Measurements from ENCODE around the gene CXCL6.
A peak's percentile ranks its signal among the peaks of the same experiment; 100 is the strongest.

The CXCL6 gene

DNA sequence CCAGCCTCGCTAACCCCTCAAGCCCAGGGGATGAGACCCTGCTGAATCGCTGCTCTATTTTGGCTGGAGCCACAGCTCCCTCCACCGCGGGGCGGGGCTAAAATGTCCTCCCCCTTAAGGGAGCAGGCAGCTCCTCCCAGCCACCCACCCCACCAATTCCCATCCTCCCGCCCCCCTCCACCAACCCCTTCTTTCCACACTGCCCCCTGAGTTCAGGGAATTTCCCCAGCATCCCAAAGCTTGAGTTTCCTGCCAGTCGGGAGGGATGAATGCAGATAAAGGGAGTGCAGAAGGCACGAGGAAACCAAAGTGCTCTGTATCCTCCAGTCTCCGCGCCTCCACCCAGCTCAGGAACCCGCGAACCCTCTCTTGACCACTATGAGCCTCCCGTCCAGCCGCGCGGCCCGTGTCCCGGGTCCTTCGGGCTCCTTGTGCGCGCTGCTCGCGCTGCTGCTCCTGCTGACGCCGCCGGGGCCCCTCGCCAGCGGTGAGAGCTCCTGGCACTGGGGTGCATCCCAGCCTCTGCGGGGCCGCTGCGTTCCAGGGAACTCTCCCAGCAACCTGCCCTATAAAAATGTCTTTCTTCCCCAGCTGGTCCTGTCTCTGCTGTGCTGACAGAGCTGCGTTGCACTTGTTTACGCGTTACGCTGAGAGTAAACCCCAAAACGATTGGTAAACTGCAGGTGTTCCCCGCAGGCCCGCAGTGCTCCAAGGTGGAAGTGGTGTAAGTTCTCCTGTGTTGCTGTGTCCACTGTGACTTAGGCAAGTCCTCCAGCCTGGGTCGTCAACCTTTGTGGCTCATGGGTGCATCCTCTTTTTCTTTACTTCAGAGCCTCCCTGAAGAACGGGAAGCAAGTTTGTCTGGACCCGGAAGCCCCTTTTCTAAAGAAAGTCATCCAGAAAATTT, at the start of gene CXCL6:
CXCL6 (plus strand) TSS at position 306 of the 907 bp plus-strand sequence; CDS start at position 379, 73 bp downstream.
- DNase-seq: peak; percentile 30

DNA sequence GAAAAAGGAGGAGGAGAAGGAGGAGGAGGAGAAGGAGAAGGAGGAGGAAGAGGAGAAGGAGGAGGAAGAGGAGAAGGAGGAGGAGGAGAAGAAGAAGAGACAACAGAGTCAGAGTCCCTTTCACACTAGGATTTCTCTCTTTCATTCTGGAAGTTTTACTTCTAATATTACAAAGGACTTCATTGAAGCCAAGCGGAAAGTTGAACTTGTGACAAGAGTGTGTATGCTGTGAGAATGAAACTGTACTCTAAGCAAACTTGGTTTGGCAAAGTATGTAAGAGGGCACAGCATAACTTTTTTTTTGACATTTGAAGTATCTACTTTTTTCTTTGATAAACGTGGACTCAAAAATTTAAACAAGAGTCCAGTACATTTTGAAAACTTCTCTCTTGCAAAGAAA, 48.1 kb upstream of the CXCL6 start:
- DNase-seq: no peak

DNA sequence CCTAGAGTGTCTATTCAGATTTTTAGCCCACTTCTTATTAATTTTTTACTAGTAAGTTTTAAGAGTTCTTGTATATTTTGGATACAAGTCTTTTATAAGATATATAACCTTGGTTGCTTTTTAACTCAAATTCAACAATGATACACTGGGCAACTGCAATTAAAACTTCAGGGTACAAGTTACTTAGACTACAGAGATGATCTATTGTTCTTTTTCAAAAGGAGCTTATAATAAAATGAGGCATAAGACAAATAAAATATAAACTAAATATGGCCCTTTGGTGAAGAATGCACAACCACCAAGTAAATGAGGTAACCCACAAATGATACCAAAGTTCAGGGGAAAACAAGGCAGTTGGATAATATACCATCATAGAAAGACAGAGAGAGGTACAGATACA, 37.6 kb upstream of the CXCL6 start:
- DNase-seq: no peak

DNA sequence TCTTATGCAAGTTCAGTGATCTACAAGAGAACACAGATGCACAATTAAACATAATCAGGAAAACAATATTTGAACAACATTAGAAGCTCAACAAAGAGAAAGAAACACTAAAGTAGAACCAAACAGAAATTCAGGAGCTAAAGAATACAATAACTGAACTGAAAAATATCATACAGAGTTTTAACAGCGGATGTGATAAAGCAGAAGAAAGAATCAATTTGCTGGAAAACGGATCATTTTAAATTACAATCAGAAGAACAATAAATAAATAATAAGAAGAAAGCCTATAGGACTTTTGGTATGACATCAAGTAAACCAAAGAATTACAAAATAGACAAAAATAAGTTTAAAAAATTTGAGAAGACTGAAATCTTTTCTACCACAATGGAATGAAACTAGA, 36.3 kb upstream of the CXCL6 start:
- DNase-seq: no peak

DNA sequence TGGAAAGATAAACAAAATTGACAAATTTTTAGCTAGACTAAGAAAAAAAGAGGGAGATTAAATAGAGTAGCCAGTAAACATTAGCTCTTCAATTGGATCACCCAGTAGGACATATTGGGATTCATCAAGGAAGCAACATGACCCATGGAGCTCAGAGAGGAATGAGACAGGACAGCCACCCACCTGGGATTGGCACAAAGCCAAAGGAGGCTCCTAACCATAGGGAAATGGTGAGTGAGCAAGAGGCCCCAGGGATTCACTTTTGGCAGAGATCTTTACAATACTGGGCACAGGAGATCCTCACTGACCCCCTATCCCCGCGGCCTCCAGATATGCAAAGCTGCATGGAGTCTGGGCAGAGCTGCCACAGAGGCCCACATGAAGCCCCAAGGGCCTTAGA, 34.8 kb upstream of the CXCL6 start:
- no peak for DNase-seq

DNA sequence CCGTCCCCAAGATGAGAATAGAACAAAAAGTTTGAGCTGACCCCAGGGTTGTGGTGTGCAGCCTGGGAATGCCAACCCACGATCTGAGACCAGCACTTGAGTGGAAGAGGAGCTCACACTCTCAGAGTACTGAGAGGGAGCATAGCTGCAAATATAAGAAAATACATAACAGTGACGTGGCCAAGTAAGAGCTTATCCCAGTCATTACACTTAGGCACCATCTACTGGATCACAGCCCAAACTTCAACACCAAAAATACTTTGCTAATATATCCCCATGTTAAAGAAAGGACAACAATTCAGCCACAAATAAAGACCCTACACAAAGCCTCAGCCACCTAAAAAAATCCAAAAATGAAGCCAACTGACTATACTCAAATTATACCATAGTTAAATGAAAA, 33.3 kb upstream of the CXCL6 start:
- DNase-seq: no peak

DNA sequence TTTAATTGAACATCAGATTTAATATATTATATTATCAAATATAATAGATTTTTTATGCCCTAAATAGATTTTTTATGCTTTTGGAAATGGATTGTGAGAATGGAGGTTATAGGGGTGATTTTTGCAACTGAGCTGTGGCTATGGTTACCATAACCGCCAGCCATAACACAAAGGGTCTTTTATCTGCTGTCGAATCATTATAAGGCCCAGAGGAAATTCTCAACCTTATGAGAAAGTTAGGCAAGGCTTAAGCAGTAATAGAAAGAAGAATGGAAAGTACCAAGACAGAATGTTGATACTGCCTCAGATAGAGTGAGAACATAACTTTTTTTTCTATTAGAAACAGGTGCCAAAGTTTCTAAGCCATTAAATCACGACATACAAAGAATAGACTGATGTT, 26.3 kb upstream of the CXCL6 start:
- no peak for DNase-seq

DNA sequence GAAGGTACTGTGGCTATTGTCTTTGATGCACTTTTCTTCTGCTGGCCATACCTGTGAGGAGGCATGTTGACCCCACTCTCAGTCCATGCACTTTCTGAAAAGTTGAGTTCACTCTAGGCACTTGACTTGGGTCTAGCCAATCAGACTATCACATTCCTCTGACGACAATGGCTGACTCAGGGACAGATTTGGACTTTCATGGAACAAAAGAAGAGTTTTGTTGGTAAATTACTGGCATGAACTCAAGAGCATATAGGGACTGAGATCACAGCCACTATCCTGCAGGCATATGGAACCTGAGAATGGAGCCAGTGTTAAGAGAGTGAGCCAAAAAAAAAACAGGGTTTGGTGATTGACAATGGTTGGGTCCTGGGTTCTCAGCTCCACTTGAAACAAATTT, 24.6 kb upstream of the CXCL6 start:
- DNase-seq: no peak

DNA sequence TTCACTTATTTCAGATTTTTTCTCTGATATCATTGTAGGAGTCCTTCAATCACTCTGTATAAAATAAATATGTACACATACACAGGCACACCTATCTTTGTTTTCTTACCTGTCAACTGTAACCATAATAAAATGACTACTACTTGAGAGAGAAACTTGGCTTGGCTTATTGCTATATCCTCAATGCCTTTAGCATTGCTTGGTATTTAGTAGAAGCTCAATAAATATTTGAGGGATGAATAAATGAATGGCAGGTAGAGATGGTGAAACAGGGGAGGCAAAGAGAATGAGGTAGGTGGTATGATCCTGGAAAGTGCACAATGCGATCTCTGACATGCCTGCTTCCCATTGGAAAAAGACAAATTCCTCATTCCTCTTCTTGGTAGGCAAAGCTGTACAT, 21.8 kb upstream of the CXCL6 start:
- no peak for DNase-seq

DNA sequence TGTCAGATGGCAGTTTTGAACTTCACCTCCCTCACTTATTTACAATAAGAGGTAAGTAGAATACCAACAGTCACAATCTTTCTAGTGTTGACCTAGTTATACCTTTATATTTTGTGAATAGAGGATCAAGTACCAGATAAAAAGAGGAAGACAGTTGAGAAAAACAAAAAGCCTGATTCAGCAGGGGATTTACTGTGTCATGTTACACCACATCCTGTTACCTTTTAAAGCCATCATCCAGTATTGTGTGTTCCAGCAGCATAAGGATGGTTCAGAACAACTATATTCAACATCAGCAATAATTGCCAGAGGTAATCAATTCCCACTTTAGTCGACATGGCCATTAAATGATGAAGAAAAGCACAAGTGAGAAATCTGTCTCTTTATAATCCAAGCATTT, 21.3 kb upstream of the CXCL6 start:
- DNase-seq: no peak

DNA sequence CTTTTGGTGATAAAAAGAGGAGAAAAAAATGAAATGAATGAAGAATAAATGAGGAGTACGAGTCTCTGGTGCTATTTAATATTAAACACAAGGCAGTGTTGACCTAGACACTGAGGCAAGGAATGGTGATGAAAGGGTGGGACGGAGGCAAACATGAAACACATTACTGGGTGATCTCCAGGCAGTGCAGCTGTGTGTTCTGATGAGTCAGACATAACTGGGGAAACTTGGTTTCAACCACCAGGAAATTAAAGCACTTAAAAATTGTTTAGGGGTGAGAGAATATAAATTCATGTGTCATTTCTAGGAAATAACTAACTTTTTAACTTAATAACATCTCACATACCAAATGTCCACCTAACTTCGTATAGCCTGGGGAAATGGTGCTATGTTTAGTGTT, 19.7 kb upstream of the CXCL6 start:
- no peak for DNase-seq

DNA sequence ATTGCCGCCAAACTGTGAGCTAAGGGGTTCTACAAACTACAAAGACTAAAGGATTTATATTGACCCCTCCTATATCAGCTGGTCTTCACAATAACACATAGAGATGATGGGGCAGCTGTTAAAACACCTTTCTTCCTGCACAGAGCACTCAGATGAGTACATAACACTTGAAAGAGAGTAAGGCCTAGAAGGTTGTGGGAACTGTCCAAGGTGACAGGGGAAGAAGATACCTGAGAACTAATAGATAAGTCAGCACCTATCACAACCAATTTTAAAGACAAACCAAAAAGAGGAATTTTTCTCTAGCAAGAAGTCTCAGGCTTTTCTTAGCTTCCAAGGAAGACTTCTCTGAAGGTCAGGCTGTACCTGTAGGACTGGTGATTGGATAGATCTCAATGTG, 19.1 kb upstream of the CXCL6 start:
- DNase-seq: no peak

DNA sequence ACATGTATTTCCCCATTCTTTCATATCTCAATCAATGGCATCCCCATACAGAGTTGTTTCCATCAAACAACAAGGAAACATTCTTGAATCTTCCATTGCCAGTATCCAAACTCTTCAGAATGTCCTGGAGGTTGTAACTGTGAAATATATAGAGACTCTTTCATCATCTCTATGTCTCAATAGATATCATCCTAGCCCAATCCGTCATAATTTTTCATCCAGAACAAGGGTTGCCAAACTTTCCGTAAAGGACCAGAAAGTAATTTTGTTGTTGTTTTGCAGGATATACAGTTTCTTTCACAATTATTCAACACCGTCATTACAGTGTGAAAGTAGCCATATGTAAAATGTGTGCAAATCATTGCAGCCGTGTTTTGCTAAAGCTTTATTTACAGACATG, 15.2 kb upstream of the CXCL6 start:
- DNase-seq: no peak

DNA sequence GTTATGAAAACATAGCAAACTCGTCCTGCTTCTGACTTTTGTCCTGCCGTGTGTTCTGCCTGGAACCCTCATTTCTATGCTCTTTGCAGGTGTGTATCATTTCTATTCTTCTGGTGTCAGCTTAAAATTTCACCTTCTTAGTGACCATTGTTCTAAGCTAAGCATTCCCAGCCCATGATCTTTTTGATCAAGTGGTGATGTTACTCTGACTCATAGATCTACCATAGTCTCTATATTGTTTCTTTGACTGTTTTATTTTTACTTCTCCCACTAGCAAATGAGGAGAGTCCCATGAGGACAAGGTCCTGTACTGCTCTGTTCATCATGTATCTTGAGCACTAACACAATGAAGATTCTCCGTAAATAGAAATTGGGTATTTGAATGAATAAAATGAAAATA, 14.1 kb upstream of the CXCL6 start:
- DNase-seq: no peak

DNA sequence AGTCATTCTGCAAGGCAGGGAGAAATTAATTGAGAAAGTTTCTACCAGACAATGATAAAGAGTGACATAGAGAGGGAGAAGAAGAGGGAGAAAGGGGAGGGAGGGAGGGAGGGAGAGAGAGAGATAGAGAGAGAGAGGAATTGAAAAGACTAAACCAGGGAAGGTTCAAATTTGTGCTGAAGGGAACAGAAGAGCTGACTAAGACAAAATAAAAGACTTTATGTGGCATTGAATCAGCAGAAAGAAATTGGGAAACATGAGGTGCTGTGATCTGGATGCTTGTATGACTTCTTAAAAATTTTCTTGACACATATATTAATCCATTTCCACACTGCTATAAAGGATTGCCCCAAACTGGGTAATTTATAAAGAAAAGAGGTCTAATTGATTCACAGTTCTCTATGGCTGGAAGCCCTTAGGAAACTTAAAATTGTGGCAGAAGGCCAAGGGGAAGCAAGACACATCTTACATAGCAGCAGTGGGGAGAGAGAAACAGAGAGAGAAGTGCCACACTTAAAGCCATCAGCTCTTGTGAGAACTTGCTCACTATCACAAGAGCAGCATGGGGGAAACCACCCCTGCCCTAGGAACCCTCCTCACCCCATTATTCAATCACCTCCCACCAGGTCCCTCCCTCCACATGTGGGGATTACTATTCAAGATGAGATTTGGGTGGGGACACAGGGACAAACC, 13.5 kb upstream of the CXCL6 start:
- no peak for DNase-seq

DNA sequence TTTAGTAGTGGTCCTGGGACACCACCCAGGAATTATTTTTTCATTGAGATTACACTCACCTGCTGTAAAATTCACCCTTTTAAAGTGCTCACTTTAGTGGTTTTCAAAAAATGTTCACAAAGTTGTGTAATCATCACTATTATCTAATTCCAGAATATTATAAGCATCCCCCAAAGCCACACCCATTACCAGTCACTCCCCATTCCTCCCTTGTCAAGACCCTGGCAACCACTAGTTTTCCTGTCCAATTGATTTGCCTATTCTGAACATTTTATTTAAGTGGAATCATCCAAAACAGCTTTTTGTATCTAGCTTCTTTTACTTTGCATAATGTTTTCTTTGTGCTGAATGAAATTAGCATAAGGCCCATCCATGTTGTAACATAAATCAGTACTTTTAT, 12.7 kb upstream of the CXCL6 start:
- no peak for DNase-seq

DNA sequence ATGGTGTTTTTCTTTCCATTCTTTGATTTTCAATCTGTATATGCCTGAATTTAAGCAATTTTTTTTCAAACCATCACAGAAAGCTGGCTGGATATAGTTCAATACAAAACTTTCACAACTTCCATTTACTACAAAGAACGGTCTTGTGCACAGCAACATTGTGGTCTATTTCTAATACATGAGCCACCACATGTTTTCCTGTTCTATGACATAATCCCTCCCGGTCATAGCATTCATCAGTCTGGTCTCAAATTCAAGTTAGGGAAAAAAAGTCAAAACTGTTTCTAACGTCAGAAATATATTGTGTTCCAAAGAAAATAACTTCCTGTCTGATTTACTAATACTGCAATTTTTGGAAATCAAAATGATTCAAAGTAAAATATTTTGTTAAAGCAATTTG, 7.5 kb upstream of the CXCL6 start:
- DNase-seq: no peak

DNA sequence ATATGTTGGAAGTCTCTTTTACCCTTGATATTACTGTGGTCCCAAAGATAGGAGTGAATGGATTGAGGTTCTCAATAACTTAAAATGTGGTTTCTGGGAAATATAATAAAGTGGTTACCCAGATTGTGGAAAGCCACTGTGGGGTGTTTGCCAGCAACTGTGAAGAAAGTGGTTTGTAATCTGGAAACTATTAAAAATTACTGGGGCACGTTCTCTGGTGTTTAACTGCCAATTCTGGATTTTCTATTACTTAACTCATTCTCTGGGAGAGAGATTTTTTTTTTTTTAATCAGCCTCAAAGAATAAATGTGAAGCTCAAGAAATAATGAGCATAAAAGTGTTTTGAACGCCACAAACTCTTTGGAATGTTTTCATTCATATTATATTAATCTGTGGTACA, 4.9 kb upstream of the CXCL6 start:
- DNase-seq: no peak

DNA sequence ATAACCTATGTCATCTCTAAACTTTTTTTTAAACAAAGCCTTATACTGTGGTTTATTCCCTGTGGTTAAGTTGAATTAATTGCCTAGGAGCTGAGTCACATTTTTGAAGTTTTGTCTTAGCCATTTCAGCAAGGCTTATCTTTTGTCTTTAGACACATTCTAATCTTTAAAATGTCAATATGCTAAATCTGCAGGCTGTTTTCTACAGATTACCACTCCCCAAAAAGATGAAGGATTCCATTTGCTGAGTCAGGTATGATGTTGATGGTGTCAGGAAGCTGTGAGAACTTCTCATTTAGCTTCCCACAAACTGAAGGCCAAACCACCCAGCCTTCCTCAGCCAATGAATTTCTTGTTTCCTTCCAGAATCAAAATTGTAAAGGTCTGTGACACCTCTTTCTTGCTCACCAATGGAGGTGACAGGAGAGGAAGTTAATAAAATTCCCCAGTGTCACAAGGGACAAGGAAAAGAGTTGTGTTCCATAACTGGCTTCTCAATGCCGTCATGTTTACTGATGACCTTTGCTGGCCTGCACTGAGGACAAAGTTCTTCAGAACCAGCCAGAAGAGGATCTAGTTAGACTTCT, 3.7 kb upstream of the CXCL6 start:
- DNase-seq: no peak

DNA sequence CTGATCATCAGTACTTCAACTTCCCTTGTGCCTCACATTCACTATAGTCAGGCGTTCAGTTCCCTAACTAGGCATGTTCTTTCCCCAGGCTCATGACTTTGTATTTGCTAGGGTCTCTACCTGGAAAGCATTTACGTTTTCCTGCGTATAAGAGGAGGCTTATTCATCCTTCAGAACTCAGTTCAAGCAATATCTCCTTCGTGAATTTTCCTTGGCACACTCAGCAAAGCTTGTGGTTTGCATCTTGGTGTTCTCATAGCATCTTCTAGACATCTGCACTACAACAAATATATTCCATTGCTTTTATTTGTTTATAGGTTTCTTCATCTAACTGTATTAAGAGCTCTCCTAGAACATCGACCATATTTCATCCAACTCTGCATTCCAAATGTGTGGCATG, 2.6 kb downstream of the CXCL6 start:
- DNase-seq: no peak

DNA sequence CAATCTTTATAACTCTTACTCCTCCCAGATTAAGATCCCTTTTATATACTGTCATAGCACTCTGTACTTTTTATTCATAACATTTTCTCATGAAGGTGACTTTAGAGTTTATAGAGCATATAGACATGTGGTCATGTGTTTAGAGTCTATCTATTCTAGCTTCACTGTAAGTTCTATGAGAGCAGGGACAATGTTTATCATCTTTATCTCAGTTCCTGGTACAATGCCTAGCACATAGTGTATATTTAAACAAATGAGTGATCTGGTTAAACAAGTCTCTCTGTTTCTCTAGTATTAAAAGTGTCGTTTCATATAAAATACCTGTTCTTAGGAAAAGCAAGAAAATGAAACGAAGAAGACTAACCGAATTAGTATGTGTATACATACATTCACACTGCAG, 3.2 kb downstream of the CXCL6 start:
- DNase-seq: no peak

DNA sequence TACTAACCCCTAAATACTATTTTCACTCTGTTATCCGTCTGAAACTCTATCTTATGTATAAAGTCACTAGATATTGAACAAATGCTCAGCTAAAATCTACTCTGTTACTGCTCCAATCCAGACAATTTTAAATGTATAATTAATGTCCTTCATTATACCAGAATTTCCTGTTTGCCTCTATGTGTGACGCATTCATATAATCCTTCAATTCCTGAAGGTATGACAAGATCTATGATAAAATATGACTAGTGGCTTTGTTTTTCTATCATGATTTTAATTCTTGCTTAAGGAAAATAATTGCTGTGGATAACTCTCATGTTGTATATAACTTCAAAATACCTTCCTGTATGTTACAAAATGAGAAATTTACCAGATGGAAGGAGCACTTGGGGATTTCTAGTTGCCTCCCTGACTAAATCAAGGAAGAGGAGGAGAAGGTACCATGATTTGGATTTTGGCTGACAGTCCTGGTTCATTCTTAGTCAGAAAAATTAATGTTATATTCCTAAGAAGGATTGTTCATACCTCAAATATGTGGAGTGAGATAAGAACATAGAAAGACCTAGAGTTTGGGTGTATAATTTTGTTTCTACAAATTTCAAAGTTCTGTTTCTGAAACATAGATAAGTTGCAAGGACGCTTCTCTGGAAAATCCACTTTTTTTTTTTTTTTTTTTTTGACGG, 4.9 kb downstream of the CXCL6 start:
- no peak for DNase-seq

DNA sequence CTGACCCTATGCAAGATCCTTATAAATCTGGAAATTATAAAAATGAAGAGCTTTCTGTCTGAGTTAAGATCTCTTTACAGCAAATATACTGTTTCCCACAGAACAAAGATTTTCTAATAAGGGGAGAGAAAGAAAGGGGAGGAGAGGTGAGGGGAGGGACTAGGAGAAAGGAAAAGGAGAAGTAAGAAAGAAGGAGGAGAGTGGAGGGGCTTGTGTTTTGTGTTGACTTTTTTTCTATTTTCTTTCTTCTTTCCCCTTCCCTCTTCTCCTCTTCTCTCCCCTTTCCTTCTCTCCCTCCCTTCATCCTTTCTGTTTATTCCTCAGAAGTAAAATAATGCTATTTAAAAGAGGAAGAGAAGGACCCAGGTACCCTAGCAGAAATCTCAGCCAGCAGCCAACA, 6.2 kb downstream of the CXCL6 start:
- DNase-seq: no peak

DNA sequence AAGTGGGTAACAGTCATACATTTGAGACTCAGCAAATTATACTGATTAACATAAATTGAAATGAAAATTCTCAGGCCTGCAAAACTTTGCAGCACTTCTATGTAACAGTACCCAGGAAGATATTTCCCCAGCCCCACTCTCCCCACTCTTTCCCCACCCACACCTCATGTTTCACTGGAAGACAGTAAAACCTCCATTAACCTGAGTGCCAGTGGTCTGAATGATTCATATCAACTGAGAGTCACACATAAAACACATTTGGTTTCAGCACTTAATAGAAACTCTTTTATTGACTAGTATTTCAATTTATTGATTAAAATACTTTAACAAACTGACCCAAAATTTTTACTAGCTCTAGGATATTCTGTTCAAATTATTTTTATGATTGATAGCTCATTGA, 6.9 kb downstream of the CXCL6 start:
- DNase-seq: no peak
